OCI-LY1 (cell line): ENCODE data around the gene FBXO47.
A peak's percentile ranks its signal among the peaks of the same experiment; 100 is the strongest.

Experiments used
- H2AFZ ChIP-seq: fragments of 200-600 bp; sonication (generic), shearing (Covaris generic); 2 replicates; pipeline ENCODE4 v1.6.0; 2014; ENCODE audit warnings: antibody characterized with exemption, mild to moderate bottlenecking, low read length
- H3F3A ChIP-seq: fragments of 200-600 bp; sonication (generic), shearing (Covaris generic); 2 replicates; pipeline ENCODE4 v1.6.0; 2014; ENCODE audit warnings: mild to moderate bottlenecking, antibody characterized with exemption, low read length, moderate library complexity; ENCODE audit not compliant: insufficient read depth
- H3K27ac ChIP-seq: fragments of 200-600 bp; sonication (generic); 2 replicates; pipeline ENCODE4 v1.5.1; 2014; ENCODE audit warnings: low read length, mixed run types, mild to moderate bottlenecking, low read depth; ENCODE audit not compliant: poor library complexity, severe bottlenecking
- H3K27me3 ChIP-seq: fragments of 200-600 bp; sonication (generic); 2 replicates; pipeline ENCODE4 v1.6.0; 2014; ENCODE audit warnings: antibody characterized with exemption, mild to moderate bottlenecking, low read length, moderate library complexity; ENCODE audit not compliant: insufficient read depth
- H3K36me3 ChIP-seq: fragments of 200-600 bp; sonication (generic); 2 replicates; pipeline ENCODE4 v1.6.1; 2014; ENCODE audit warnings: mild to moderate bottlenecking, antibody characterized with exemption, low read length, moderate library complexity, mixed read lengths; ENCODE audit not compliant: insufficient read depth
- H3K4me1 ChIP-seq: fragments of 200-600 bp; sonication (generic); 2 replicates; pipeline ENCODE4 v1.5.1; 2014; ENCODE audit warnings: mild to moderate bottlenecking, low read length, moderate library complexity; ENCODE audit not compliant: insufficient read depth, severe bottlenecking
- H3K4me2 ChIP-seq: fragments of 200-600 bp; sonication (generic), shearing (Covaris generic); 2 replicates; pipeline ENCODE4 v1.6.1; 2014; ENCODE audit warnings: low read length
- H3K4me3 ChIP-seq: fragments of 200-600 bp; sonication (generic); 2 replicates; pipeline ENCODE4 v1.5.1; 2014; ENCODE audit warnings: low read length, low read depth, mild to moderate bottlenecking, mixed read lengths; ENCODE audit not compliant: poor library complexity, severe bottlenecking
- H3K79me2 ChIP-seq: fragments of 200-600 bp; shearing (Covaris generic); 2 replicates; pipeline ENCODE4 v1.6.1; 2016; ENCODE audit warnings: mixed run types, low read length, mixed read lengths; ENCODE audit not compliant: insufficient read depth
- H3K9ac ChIP-seq: fragments of 200-600 bp; sonication (generic), shearing (Covaris generic); 2 replicates; pipeline ENCODE4 v1.6.1; 2014; ENCODE audit warnings: mild to moderate bottlenecking, low read length, mixed read lengths
- H3K9me2 ChIP-seq: fragments of 200-600 bp; sonication (generic), shearing (Covaris generic); 2 replicates; pipeline ENCODE4 v1.6.1; 2014; ENCODE audit warnings: low read depth, mild to moderate bottlenecking, low read length, mixed read lengths
- H3K9me3 ChIP-seq: fragments of 200-600 bp; shearing (Covaris generic); 2 replicates; pipeline ENCODE4 v1.6.1; 2014; ENCODE audit warnings: low read length, mixed read lengths
- H4K20me1 ChIP-seq: fragments of 200-600 bp; sonication (generic), shearing (Covaris generic); 2 replicates; pipeline ENCODE4 v1.6.0; 2016; ENCODE audit warnings: mild to moderate bottlenecking, low read length; ENCODE audit not compliant: insufficient read depth
- CTCF ChIP-seq: fragments of 200-600 bp; sonication (generic), shearing (Covaris generic); IDR thresholded peaks from 2 replicates; pipeline ENCODE4 v1.5.1; 2017; ENCODE audit warnings: mild to moderate bottlenecking, antibody characterized with exemption, low read length, moderate library complexity, mixed read lengths
- EZH2 ChIP-seq: fragments of 200-600 bp; sonication (generic), shearing (Covaris generic); IDR thresholded peaks from 2 replicates; pipeline ENCODE4 v1.8.0; 2017; ENCODE audit warnings: borderline replicate concordance, mixed run types, mild to moderate bottlenecking, antibody characterized with exemption, low read length, moderate library complexity, mixed read lengths

Gene FBXO47

DNA sequence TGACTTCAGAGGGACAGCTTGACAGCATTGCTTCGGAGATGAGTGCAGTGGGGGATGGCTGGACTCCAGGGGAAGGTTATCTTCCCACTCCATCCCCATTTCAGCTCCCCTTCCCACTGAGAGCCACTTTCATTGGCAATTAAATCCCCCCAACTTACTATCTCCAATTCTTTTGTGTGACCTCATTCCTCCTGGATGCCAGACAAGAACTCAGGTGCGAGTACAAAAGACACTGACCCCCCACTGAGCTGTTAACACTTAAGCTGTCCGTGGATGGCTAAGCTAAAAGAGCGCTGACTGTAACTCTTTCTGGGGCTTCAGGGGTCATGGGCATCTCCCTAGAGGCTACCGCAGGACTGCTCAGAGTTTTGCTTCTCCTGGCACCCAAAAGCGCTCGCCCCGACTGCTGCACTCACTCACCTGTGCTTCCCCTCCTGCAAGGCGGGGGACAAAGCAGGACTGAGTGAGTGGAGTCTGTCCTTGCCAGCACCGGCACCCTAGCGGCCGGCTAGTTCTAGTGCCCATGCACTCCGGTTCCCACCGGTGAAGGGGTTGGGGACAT lies 44.8 kb upstream of the FBXO47 start:
- Histone ChIP-seq H3K27ac (no peak overlapping the region), H3K27me3 (peaks cover 4% of the 10 kb centered on the region; the same call in 1 of the 2 replicates), H3K79me2 (no peaks in the 10 kb centered on the region), H3K4me1 (no peaks in the 10 kb centered on the region), H3K9me3 (no peaks in the 10 kb centered on the region), H3K4me3 (no peak overlapping the region), H2AFZ (no peak overlapping the region), H3K36me3 (no peaks in the 10 kb centered on the region), H3K4me2 (no peak overlapping the region), H3F3A (no peaks in the 10 kb centered on the region), H4K20me1 (no peaks in the 10 kb centered on the region), H3K9me2 (no peaks in the 10 kb centered on the region), H3K9ac (no peak overlapping the region)
- TF ChIP-seq CTCF (peak; percentile 8; the same call in 1 of the 2 replicates), EZH2 (no peak)

GRCh38 chr17:39009581-39010001 lies 42.4 kb upstream of the FBXO47 start:
- TF ChIP-seq CTCF (no peak), EZH2 (no peak)
- Histone ChIP-seq H3K27me3 (peaks cover 4% of the 10 kb centered on the region; the same call in 1 of the 2 replicates), H3K4me1 (no peaks in the 10 kb centered on the region), H3K27ac (no peak overlapping the region), H3K9me3 (no peaks in the 10 kb centered on the region), H3F3A (no peaks in the 10 kb centered on the region), H2AFZ (no peak overlapping the region), H3K9ac (no peak overlapping the region), H3K9me2 (no peaks in the 10 kb centered on the region), H4K20me1 (no peaks in the 10 kb centered on the region), H3K4me2 (no peak overlapping the region), H3K36me3 (no peaks in the 10 kb centered on the region), H3K79me2 (no peaks in the 10 kb centered on the region), H3K4me3 (no peak overlapping the region)

DNA sequence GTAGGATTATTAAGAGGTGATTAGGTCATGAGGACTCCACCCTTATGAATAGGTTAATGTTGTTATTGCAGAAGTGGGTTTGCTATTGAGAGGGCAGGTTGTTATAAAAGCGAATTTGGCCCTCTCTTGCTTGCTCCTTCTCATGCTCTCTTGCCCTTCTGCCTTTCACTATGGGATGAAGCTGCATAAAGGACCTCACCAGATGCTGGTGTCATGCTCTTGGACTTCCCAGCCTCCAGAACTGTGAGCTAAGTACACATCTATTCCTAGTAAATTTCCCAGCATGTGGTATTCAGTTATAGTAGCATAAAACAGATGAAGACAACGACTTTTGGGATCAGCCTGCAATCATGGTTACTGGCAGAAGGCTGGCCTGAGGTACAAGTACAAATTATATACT lies 41.4 kb upstream of the FBXO47 start:
- Histone ChIP-seq H3K4me2 (no peak overlapping the region), H3K27ac (no peak overlapping the region), H3K79me2 (no peaks in the 10 kb centered on the region), H3K4me1 (no peaks in the 10 kb centered on the region), H3K36me3 (no peaks in the 10 kb centered on the region), H2AFZ (no peak overlapping the region), H3K4me3 (no peak overlapping the region), H4K20me1 (no peaks in the 10 kb centered on the region), H3K9me3 (no peaks in the 10 kb centered on the region), H3K9ac (no peak overlapping the region), H3K9me2 (no peaks in the 10 kb centered on the region), H3F3A (no peaks in the 10 kb centered on the region), H3K27me3 (peaks cover 4% of the 10 kb centered on the region; the same call in 1 of the 2 replicates)
- TF ChIP-seq CTCF (no peak), EZH2 (no peak)
